ENCODE data around the gene MN1. TPM values are rescaled to one million over a fixed set of nuclear protein-coding genes. Genes with fewer than 3 reads are reported as not detected.
A peak's percentile ranks its signal among the peaks of the same experiment; 100 is the strongest.

MN1 gene
- total RNA-seq, 4 donors from 2014 or later, result 1.7 to 7.0 (median 2.4) TPM

GRCh38 chr22:27730641-27731433, 70.7 kb downstream of the MN1 start:
- H3K4me3 ChIP-seq (ENCODE audit: low read depth, poor library complexity, severe bottlenecking), result no peak overlapping the region
- DNase-seq (ENCODE audit: low spot score in 2 of 2), result no peak
- 92% methylated on average over 9 of the region's 9 CpGs for WGBS, 2 donors
- intact Hi-C loops (cut with DNase I; ENCODE audit: low total_unique reads), result no loop called here
- no peak for TF ChIP-seq POLR2A (IDR thresholded peaks at IDR 0.05)
- TF ChIP-seq, protein P1, sequence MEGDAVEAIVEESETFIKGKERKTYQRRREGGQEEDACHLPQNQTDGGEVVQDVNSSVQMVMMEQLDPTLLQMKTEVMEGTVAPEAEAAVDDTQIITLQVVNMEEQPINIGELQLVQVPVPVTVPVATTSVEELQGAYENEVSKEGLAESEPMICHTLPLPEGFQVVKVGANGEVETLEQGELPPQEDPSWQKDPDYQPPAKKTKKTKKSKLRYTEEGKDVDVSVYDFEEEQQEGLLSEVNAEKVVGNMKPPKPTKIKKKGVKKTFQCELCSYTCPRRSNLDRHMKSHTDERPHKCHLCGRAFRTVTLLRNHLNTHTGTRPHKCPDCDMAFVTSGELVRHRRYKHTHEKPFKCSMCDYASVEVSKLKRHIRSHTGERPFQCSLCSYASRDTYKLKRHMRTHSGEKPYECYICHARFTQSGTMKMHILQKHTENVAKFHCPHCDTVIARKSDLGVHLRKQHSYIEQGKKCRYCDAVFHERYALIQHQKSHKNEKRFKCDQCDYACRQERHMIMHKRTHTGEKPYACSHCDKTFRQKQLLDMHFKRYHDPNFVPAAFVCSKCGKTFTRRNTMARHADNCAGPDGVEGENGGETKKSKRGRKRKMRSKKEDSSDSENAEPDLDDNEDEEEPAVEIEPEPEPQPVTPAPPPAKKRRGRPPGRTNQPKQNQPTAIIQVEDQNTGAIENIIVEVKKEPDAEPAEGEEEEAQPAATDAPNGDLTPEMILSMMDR (IDR thresholded peaks at IDR 0.05), result no peak

DNA sequence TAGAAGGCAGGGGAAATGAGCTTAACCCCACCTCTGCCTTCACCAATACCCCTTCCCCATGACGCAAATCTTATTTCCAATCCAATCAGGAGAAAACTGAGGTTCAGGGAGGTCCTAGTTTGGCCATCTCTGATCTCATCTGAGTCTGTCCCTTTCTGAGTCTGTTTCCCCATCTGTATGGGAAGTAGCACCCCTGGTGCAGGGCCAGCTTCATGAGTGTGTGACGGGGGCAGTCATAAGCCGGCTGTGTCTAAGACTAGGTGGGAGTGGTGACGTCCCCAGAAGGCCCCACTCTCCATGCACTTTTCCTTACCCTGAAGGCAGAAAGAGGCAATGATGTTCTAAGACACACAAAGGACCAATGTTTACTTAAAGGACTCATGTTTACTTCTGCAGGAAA, 72.3 kb downstream of the MN1 start:
- 82 to 86% methylated on average over 4 of the region's 4 CpGs for WGBS, 2 donors
- no peak overlapping the region for H3K4me3 ChIP-seq (ENCODE audit: low read depth, poor library complexity, severe bottlenecking)
- intact Hi-C loops (cut with DNase I; ENCODE audit: low total_unique reads), result no loop called here
- TF ChIP-seq POLR2A (IDR thresholded peaks at IDR 0.05), result no peak
- TF ChIP-seq, protein P1 (IDR thresholded peaks at IDR 0.05), result no peak
- no peak for DNase-seq (ENCODE audit: low spot score in 2 of 2)

DNA sequence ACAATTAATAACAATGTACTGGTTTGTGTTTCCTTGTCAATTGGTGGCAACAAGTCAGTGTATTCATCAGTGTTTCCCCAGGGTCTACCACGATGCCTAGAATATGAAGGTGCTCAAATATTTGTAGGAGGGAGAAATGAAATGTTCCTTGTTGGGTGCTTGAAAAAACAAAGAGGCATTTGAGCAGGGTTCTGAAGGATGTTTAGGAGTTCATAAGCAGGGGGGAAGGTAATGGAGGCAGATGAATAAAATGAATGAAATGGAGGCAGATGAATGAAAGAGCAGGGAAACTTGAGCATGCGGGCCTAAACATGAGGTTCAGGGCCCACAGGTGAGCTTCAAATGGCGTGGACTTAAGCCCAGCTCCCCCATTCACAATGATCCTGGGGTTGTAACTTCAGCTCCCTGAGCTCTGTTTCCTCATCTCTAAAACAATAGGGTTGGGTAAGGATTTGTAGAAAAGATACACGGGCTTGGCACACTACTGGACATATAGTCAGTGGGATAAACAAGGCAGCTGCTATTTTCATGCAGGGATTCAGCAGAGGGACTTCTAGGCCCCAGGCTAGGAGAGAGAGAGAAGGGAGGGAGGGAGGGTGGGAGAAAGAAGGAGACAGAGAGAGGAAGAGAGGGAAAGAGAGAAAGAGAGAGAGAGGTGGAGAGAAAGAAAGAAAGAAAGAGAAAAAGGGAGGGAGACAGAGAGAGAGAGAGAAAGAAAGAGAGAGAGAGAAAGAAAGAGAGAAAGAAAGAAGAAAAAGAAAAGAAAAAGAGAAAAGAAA, 73.7 kb downstream of the MN1 start:
- TF ChIP-seq, protein P1 (IDR thresholded peaks at IDR 0.05), result no peak
- no peak for TF ChIP-seq POLR2A (IDR thresholded peaks at IDR 0.05)
- 78 to 85% methylated on average over 4 of the region's 4 CpGs for WGBS, 2 donors
- DNase-seq (ENCODE audit: low spot score in 2 of 2), result no peak
- H3K4me3 ChIP-seq (ENCODE audit: low read depth, poor library complexity, severe bottlenecking), result no peak overlapping the region
- intact Hi-C loops (cut with DNase I; ENCODE audit: low total_unique reads), result no loop called here

DNA sequence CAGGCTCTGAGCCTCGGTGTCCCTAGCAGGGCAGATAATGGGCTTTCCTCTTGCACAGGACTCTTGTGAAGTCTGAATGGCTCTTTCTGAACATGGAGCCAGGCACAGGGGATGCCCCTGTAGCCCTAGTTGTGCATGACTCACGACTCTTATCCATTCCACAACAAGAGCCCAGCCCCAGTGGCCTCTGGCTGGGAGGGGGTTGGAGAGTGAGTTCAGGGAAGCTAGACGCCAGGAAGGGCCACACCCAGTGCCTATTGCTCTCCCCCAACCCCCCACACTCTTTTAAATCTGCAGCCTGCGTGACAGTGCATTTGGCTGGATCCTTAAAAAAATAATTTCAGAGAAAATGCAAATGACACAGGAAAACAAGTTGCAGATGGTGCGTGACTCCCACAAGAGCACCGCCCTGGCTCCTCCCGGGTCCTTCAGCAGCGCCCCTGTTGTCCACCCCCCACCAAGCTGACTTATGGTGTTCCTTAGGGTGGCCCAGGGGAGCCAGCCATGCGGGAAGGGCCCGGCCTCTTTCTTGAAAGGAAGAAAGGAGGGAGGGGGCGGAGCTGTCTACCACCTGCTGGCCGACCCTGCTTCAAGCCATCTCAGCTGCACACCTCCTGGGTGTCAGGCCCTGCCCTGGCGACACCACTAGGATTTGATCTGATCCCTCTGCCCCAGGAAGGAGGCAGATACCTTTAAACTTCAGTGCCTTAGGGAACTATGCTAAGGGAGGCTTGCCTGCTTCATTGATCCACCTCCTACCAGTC, 74.7 kb downstream of the MN1 start:
- 5 to 13% methylated on average over 12 to 13 of the region's 13 CpGs for WGBS, 2 donors
- TF ChIP-seq, protein P1 (IDR thresholded peaks at IDR 0.05), result no peak
- TF ChIP-seq POLR2A (IDR thresholded peaks at IDR 0.05), result no peak
- peak in 1 of 2 donors; percentile 55 for DNase-seq (ENCODE audit: low spot score in 2 of 2)
- no peak overlapping the region for H3K4me3 ChIP-seq (ENCODE audit: low read depth, poor library complexity, severe bottlenecking)
- intact Hi-C loops (cut with DNase I; ENCODE audit: low total_unique reads), result no loop called here

DNA sequence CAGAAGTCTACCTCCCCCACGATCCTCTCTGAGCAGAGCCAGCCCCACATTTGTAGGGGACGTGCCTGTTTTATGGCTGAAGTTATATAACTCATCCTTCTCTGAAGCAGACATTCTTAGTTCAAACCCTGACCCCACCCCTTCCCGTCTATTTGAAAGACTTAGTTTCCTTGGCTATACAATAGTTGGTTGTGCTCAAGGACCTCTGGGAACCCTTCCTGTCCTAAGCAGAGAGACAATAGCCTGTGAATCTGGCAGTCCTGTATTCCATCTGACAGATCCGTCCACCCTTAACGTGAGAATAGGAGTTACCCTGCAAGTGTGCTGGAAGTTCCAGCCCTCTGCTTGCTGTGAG, 75.2 kb downstream of the MN1 start:
- DNase-seq (ENCODE audit: low spot score in 2 of 2), result no peak
- H3K4me3 ChIP-seq (ENCODE audit: low read depth, poor library complexity, severe bottlenecking), result no peak overlapping the region
- intact Hi-C loops (cut with DNase I; ENCODE audit: low total_unique reads), result no loop called here
- 16 to 29% methylated on average over 5 of the region's 5 CpGs for WGBS, 2 donors
- TF ChIP-seq POLR2A (IDR thresholded peaks at IDR 0.05), result no peak
- TF ChIP-seq, protein P1 (IDR thresholded peaks at IDR 0.05), result no peak
